Activated CD4-positive, CD25-positive, alpha-beta regulatory T cell (primary cell): ENCODE data around the gene NEU4.
"Not testable (repeated sequence)": the region's sequence is repeated elsewhere in the genome, so short reads cannot be mapped to it uniquely, and the experiment has no call there.

Source experiments
- DNase-seq, 4 experiments: peaks; one replicate each; lab custom pipeline; 2025; lab: John Stamatoyannopoulos, UW

The NEU4 gene

GRCh38 chr2:241775223-241776177, 33.5 kb upstream of the NEU4 start:
- no peak for DNase-seq

- no peak for DNase-seq
These were observed 32.4 kb upstream of the NEU4 start, which contains the start of gene GAL3ST2 for GRCh38 chr2:241776336-241777169. TSS of gene GAL3ST2 (plus strand) at chr2:241776822. CDS start at chr2:241776956, 134 bp downstream.

- DNase-seq, result no peak
These were observed 31.8 kb upstream of the NEU4 start for GRCh38 chr2:241777170-241777685.

- no peak for DNase-seq
These were observed 31.0 kb upstream of the NEU4 start for GRCh38 chr2:241777686-241778627.

- no peak for DNase-seq
These were observed 27.9 kb upstream of the NEU4 start for GRCh38 chr2:241780939-241781569.

GRCh38 chr2:241782053-241782452, 26.9 kb upstream of the NEU4 start:
- not testable (repeated sequence) for DNase-seq

GRCh38 chr2:241788135-241788534, 20.9 kb upstream of the NEU4 start:
- no peak for DNase-seq

- no peak for DNase-seq
These were observed 20.4 kb upstream of the NEU4 start for GRCh38 chr2:241788572-241788971.

GRCh38 chr2:241791385-241791784, 17.6 kb upstream of the NEU4 start:
- DNase-seq, result not testable (repeated sequence)

GRCh38 chr2:241793385-241793784, 15.6 kb upstream of the NEU4 start:
- DNase-seq, result no peak

- no peak for DNase-seq
These were observed 14.7 kb upstream of the NEU4 start for GRCh38 chr2:241794250-241794823.

GRCh38 chr2:241795021-241795999, 13.7 kb upstream of the NEU4 start:
- no peak for DNase-seq

- DNase-seq, result no peak
These were observed 12.8 kb upstream of the NEU4 start for GRCh38 chr2:241796209-241796608.

GRCh38 chr2:241796610-241797138, 12.3 kb upstream of the NEU4 start:
- DNase-seq, result no peak

GRCh38 chr2:241797441-241798080, 11.4 kb upstream of the NEU4 start:
- no peak for DNase-seq

- DNase-seq, result no peak
These were observed 10.8 kb upstream of the NEU4 start for GRCh38 chr2:241798081-241798630.

GRCh38 chr2:241798631-241799521, 10.1 kb upstream of the NEU4 start:
- DNase-seq, result no peak
